Bronchial smooth muscle cell (primary cell): ENCODE measurements around the gene FLYWCH1. TPM values are rescaled to one million over a fixed set of nuclear protein-coding genes. Genes with fewer than 3 reads are reported as not detected.

Experiments used
- total RNA-seq: library from RNA; depleted of rRNA; stranded (reverse); fragments of >200 nt; gene quantifications from 2 replicates; pipeline ENCODE4 v1.2.1, GENCODE V29; 2014

Gene FLYWCH1
- 38.0 and 47.9 TPM in 2 replicates for total RNA-seq

GRCh38 chr16:2911638-2912329, at the start of gene FLYWCH1:
Gene FLYWCH1, plus strand, starts transcription at chr16:2911931. Its CDS starts 17,755 bp downstream, at chr16:2929686.

GRCh38 chr16:2882650-2883457, 28.9 kb upstream of the FLYWCH1 start, which contains the start of gene FLYWCH2:
Gene FLYWCH2, plus strand, starts transcription at chr16:2883215. Its CDS starts 13,235 bp downstream, at chr16:2896450.

GRCh38 chr16:2963723-2964474, 52.2 kb downstream of the FLYWCH1 start, which contains the start of gene KREMEN2:
Gene KREMEN2, plus strand, starts transcription at chr16:2964275. Its CDS starts 246 bp downstream, at chr16:2964521.

GRCh38 chr16:2968738-2969544, 57.2 kb downstream of the FLYWCH1 start, which contains the start of gene PAQR4:
Gene PAQR4, plus strand, starts transcription at chr16:2969348. Its CDS starts 327 bp downstream, at chr16:2969675.

GRCh38 chr16:2980227-2981176, 68.8 kb downstream of the FLYWCH1 start, which contains the start of gene PKMYT1:
Gene PKMYT1, minus strand, starts transcription at chr16:2980446. Its CDS starts 789 bp downstream, at chr16:2979657.

Other genes with a start within 250 kb of the FLYWCH1 start
- 11.7 and 13.7 TPM in 2 replicates for gene KCTD5, start 229.4 kb upstream of the FLYWCH1 start, total RNA-seq
- 0.69 and 1.1 TPM in 2 replicates for gene PRSS27, start 191.7 kb upstream of the FLYWCH1 start, total RNA-seq
- 41.0 and 43.3 TPM in 2 replicates for gene SRRM2, start 159.3 kb upstream of the FLYWCH1 start, total RNA-seq
- 762 and 829 TPM in 2 replicates for gene ELOB, start 134.7 kb upstream of the FLYWCH1 start, total RNA-seq
- not detected in 2 replicates for gene PRSS33, start 124.4 kb upstream of the FLYWCH1 start, total RNA-seq
- gene PRSS41, start 113.5 kb upstream of the FLYWCH1 start, total RNA-seq, result not detected in 2 replicates
- gene PRSS21, start 94.7 kb upstream of the FLYWCH1 start, total RNA-seq, result 1.6 TPM in 1 of 2 replicates, not detected in the other
- gene ZG16B, start 81.6 kb upstream of the FLYWCH1 start, total RNA-seq, result 0.16 TPM in 1 of 2 replicates, not detected in the other
- not detected in 2 replicates for gene PRSS22, start 53.8 kb upstream of the FLYWCH1 start, total RNA-seq
- gene FLYWCH2, start 28.7 kb upstream of the FLYWCH1 start, total RNA-seq, result 47.5 and 62.6 TPM in 2 replicates
- gene KREMEN2, start 52.3 kb downstream of the FLYWCH1 start, total RNA-seq, result under 0.01 TPM in 1 of 2 replicates, not detected in the other
- 0.79 and 1.1 TPM in 2 replicates for gene PAQR4, start 57.4 kb downstream of the FLYWCH1 start, total RNA-seq
- gene PKMYT1, start 68.5 kb downstream of the FLYWCH1 start, total RNA-seq, result 1.1 TPM in 1 of 2 replicates, not detected in the other
- under 0.01 TPM in 1 of 2 replicates, not detected in the other for gene CLDN9, start 101.0 kb downstream of the FLYWCH1 start, total RNA-seq
- gene CLDN6, start 106.3 kb downstream of the FLYWCH1 start, total RNA-seq, result 0.09 and 0.16 TPM in 2 replicates
- 49.5 and 111 TPM in 2 replicates for gene TNFRSF12A, start 108.4 kb downstream of the FLYWCH1 start, total RNA-seq
- 16.8 and 30.7 TPM in 2 replicates for gene HCFC1R1, start 112.0 kb downstream of the FLYWCH1 start, total RNA-seq
- gene THOC6, start 112.1 kb downstream of the FLYWCH1 start, total RNA-seq, result 17.8 and 20.2 TPM in 2 replicates
- gene BICDL2, start 125.0 kb downstream of the FLYWCH1 start, total RNA-seq, result 0.17 and 0.32 TPM in 2 replicates
- gene MMP25, start 134.6 kb downstream of the FLYWCH1 start, total RNA-seq, result under 0.01 TPM in 1 of 2 replicates, not detected in the other
- 2.7 and 5.2 TPM in 2 replicates for gene IL32, start 153.7 kb downstream of the FLYWCH1 start, total RNA-seq
- not detected in 2 replicates for gene ZSCAN10, start 187.4 kb downstream of the FLYWCH1 start, total RNA-seq
- gene ZNF205, start 200.7 kb downstream of the FLYWCH1 start, total RNA-seq, result 12.1 and 14.3 TPM in 2 replicates
- 3.2 and 5.0 TPM in 2 replicates for gene ZNF213, start 223.1 kb downstream of the FLYWCH1 start, total RNA-seq